Fibroblast of skin of right biceps (primary cell): ENCODE results near the gene ZNF205.
"Not testable (repeated sequence)": the region's sequence is repeated elsewhere in the genome, so short reads cannot be mapped to it uniquely, and the experiment has no call there.

Source experiments
- DNase-seq: peaks from one replicate; pipeline ENCODE4 v3.0.0-alpha.2; 2013

ZNF205 gene

DNA sequence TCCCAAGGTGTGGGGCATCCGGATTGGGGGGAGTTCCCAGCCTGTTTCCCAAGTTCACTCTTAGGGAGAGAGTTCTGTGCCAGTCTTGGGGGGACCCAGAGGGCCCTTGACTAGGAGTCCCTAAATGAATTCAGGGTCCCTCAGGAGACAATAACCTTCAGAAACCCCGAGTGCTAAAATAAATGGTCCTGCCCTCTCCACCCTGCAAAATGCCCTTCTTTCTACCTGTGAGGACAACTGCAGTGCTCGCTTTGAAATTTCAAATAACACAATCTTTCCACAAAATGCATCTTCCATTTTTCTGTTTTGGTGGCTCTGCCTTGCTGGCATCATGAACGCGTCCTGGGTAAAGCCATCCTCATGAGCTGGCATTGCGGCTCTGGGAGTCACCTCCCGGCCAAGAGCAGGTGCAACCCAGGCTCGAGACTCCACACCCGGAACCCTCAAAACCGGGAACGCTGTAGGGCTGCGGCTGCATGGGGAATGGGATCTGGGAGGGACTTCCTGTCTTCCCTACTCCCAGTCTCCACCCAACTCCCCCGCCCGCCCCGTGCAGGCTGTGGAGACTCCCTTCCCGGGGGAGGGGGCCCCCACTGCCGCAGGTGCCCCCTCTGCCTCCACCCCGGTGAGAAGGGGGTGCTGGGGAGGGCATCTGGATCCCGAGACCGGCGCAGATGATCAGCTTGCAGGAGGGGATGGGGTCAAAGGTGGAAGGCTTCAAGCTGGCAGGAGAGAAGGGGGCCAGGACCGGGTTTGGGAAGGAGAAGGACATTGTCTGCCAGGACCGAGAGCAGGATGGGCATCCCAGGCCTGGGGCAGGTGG is at the start of gene ZNF205:
ZNF205 (plus strand) TSS at position 529 of the 823 bp plus-strand sequence. CDS start 845 bp downstream, outside the sequence.
- DNase-seq = peak; percentile 77

DNA sequence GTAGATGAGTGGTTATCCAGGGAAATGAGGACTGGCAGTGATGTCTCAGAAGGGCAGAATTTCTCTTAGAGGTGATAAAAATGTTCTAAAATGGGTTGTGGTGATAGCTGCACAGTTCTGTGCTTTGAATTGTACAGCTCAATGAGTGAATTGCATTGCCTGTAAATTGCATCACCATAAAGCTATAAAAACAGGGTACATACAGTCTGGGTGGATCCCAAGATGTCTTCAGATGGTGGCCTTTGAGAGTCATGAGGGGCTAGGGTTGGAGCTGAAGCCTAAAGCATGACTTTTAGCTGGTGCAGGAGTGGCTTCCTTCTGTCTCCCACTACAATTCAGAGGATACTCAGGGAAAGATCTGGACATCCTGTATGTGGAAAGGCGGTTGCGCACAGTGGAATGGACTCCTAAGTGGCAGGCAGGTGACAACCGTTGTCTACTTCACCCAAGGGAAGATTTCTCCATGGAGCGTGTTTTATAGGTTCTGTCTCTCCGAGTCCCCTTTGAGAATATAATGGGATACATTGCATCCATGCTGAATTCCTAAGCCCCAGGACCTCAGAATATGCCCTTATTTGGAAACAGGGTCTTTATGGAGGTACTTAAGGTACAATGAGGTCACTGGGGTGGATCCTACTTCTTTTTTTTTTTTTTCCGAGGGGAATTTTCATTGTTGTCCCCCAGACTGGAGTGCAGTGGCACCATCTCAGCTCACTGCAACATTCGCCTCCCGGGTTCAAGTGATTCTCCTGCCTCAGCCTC is 48.6 kb upstream of the ZNF205 start:
- DNase-seq = no peak

DNA sequence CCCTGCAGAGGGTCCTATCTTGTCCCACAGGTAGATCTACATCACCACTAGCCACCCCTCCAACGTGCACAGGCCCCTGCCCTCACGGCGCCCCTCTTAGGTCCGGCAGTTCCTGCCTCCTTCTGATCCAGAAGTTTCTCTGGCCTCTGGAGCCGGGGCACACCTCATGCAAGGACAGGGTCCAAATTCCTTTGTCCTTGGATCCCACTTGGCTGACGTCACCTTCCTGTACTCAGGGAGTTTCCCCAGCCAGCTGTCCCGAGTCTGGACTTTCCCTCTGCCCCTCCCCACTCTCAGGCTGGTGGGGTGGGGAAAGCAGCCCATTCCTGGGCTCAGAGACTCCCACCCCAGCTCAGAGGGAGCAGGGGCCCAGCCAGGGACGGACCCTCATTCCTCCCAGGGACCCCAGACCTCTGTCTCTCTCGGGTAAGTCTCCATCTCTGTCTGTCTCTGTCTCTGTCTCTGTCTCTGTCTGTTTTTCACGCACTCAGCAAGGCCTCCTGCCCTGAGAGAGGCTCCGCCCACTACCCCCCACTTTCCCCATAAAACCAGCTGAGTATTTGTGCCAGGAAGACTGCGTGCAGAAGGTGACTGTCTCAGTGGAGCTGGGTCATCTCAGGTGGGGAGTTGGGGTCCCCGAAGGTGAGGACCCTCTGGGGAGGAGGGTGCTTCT is 47.2 kb upstream of the ZNF205 start, which contains the start of gene IL32:
IL32 (plus strand) TSS at position 572 of the 673 bp plus-strand sequence. CDS start 172 bp downstream, outside the sequence.
- DNase-seq = peak; percentile 70

DNA sequence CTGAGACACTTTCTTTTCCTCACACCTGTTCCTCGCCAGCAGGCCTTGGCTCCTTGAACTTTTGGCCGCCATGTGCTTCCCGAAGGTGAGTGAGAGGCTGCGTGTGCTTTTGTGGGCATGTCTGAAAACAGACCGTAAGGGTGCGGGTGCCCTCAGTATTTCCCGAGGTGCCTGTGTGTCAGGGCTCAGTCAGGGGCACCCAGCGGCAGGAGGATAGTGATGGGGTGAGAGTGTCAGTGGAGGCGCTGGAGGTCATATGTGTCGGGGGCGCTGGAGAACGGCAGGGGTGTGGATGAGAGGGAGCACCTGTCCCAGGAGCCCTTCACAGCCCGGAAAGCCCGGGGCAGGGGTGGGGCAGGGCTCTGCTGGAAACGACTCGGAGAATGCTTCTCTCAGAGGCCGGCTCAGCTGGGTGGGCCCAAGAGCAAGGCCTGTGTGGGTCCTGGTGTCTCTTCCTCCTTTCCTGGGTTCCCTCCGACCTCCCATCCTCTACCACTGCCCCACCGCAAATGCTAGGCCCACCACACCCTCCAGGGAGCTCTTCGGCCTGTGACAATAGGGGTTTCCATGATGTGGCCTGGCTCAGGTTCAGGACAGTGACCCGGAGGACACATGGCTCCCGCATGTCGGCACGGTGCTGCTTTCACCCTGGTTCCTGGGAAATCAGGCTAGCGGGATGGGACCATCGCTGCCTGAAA is 46.5 kb upstream of the ZNF205 start:
- DNase-seq = no peak

DNA sequence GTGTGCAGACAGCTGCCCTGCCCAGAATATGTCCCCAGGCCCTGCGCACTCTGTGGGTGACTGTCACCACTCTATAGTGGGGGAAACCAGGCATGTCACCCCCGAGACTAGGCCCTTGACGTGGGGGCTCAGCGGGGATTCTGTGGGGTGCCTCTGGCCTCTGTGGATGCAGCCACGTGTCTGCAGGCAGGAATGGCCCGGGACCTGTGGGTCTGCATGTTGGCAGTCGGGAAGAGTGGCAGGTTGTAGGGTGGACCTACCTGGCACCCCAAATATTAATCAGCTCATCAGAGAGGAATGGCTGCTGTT is 46.0 kb upstream of the ZNF205 start:
- DNase-seq = no peak

DNA sequence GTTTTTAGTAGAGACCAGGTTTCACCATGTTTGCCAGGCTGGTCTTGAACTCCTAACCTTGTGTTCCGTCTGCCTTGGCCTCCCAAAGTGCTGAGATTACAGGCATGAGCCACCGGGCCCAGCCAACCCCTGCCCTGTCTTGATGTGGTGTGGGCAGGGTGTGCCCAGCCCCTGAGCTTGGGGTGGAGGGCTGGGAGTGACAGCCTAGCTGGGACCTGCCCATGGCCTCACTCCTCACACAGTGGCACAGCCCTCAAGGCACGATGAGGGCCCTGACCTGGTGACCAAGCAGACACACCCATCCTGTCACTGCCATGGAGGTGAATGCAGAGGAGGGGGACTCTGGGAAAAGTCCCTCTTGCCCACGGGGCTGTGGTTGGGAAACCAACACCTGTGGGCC is 43.9 kb upstream of the ZNF205 start:
- DNase-seq = no peak

DNA sequence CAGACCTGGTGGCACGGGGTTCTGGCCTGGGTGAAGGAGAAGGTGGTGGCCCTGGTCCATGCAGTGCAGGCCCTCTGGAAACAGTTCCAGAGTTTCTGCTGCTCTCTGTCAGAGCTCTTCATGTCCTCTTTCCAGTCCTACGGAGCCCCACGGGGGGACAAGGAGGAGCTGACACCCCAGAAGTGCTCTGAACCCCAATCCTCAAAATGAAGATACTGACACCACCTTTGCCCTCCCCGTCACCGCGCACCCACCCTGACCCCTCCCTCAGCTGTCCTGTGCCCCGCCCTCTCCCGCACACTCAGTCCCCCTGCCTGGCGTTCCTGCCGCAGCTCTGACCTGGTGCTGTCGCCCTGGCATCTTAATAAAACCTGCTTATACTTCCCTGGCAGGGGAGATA is 43.2 kb upstream of the ZNF205 start:
- not testable (repeated sequence) for DNase-seq

DNA sequence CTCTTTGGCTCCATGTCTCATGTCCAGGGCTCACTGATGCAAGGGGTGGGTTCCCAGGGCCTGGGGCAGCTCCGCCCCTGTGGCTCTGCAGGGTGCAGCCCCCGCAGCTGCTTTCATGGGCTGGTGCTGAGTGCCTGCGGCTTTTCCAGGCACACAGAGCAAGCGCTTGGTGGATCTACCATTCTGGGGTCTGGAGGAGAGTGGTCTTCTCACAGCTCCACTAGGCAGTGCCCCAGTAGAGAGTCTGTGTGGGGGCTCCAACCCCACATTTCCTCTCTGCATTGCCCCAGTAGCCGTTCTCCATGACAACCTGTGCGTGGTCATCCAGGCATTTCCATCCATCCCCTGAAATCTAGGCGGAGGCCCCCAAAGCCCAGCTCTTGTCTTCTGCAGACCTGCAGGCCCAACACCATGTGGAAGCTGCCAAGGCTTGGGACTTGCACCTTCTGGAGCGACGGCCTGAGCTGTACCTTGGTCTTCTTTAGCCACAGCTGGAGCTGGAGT is 41.7 kb upstream of the ZNF205 start:
- DNase-seq = no peak

DNA sequence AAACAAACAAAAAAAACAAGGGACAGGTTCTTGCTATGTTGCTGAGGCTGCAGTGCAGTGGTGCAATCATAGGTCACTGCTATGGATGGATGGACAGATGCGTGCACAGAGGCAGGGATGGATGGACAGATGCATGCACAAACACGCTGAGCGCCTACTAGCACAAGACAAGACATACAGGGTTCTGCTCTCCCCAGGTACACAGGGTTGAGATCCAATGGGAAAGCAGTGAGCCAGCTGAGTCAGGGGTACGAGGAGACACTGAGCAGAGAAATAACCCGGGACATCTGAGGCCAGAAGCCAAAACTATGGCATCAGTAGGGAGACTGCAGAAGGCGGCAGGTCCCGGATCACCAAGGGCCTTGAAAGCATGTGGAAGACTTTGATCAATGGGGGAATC is 40.7 kb upstream of the ZNF205 start:
- no peak for DNase-seq

DNA sequence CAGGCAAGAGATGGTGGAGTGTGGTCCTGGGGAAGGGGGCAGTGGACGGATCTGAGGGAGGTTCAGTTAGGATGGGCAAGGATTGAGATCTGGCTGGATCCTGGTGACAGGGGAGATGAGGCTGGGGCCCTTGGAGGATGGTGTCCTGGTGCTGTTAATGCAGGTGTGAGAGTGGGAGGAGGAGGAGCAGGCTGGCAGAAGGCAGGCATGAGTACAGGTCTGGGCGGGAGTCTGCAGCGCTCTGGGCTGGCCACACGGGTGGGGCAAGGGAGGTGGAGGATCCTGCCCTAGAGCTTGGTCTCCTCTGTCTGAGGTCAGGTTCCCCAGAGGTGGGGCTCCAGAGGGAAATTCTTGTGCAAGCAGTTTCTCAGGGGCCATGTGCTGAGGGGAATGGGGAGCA is 40.2 kb upstream of the ZNF205 start:
- DNase-seq = not testable (repeated sequence)

DNA sequence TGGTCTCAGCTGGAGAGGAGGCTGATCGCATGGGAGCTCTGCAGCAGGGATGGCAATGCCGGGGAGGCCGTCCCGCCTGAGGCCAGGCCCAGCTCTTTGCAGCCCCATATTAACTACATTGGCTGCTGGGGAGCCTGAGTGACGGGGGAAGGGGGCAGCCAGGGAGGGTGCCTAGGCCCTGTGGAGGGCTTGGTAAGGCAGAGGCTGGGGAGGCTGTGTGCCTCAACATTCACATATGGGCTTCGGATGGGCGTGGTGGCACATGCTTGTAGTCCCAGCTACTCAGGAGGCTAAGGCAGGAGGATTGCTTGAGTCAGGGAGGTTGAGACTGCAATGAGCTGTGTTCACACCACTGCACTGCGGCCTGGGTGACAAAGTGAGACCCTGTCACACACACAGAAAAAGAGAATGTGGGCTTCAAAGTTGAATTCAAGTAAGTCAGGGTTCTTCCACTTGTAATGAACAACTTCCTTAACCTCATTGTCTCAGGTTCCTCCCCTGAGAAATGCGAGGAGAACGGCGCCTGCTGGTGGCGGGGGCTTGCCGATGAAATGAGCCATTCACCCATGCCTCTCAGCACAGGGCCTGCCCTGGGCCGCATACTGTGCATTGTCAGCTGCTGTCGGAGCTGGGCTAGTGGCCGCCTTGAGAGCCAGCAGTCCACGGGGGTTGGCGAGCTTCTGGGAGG is 39.7 kb upstream of the ZNF205 start:
- not testable (repeated sequence) for DNase-seq

DNA sequence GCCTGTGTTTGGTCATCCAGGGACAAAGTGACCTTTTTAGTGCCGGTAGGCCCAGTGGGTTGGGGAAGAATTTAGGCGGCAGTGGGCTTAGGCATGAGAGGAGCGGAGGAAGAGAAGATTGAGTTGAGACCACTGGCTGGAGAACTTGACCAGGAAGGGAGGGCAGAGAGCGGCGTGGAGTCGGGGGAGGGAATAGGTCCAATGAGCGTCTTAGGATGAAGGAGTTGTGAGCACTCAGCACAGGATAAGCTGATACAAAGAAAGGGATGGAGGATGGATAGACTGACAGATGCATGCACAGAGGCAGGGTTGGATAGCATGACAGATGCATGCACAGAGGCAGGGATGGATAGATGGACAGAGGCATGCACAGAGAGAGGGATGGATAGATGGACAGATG is 38.9 kb upstream of the ZNF205 start:
- no peak for DNase-seq

DNA sequence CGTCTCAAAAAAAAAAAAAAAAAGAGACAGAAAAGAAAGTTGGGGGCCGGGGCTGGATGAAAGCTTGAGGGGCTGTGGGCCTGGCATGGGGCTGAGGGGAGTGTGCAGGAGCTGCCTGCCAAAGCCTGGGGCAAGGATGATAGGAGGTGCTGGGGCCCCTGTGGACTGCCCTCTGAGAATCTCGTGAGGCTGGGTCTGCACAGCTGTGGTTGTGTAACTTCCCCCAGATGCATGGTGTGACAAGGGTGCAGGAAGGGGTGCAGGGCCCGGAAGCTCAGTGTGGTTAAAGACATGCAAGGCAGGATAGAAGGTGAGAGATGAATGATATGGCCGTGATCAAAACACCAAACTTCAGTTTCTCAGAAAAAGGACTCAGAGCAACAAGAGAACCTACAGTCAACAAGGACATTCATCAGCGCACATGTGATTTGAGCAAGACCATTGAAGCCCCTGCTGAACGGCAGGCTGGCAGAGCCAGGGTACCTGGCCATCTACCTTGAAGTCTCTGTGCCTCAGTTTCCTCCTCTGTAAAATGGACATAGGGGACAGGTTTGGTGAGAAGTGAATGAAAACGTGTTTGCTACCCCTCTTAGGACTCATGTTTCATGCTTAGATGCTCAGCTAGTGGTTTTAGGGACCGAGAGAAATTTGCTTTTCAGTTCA is 37.4 kb upstream of the ZNF205 start:
- DNase-seq = no peak

DNA sequence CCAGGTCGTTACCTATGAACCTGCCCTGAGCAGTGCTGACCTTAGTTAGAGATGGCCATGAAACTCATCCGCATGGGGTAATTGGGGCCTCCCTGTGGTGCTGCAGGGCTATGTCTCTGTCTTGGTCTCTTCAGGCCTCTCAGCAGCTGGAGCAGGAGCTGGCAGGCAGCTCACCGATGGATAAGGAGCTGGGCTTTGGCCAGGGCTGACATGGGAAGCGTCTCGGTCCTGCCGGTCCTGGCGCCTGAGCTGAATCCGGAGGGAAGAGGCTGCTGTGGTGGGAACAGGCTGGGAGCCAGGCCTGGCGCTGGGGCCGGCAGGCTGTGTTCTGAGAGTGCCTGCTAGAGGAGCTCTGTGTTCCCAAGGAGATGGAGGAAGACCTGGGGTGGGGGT is 36.9 kb upstream of the ZNF205 start:
- DNase-seq = no peak

DNA sequence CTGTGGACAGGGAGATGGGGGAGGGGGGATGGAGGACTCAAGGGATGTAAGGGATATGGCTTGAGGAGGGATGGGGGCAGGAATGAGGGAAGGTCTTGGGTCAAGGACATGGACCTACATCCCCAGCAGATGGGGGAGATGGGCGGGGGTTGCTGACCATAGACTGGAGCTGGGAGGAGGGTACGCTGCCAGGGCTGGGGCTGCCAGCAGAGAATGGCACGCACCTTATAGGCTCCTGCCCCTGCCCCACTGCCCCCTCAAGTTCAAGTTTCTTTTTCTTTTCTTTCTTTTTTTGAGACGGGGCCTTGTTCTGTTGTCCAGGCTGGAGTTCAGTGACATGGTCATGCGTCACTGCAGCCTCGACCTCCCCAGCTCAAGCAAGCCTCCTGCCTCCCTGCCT is 36.4 kb upstream of the ZNF205 start:
- DNase-seq = not testable (repeated sequence)

DNA sequence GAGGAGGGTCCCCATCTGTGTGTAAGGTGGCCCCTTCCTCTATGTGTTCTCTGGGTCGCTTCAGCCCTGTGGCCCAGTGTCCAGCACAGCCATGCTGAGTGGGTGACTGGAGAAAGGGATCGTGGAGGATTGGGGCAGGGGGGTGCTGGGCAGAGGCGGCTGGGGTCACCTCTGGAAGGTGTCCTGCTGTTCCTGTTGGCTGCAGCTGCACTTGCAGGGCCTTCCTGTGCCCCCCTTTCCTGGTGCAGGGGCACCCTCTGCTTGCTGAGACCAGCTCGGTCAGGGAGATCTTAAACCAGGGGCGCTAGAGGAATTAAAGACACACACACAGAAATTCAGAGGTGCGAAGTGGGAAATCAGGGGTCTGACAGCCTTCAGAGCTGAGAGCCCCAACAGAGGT is 35.8 kb upstream of the ZNF205 start:
- DNase-seq = no peak

DNA sequence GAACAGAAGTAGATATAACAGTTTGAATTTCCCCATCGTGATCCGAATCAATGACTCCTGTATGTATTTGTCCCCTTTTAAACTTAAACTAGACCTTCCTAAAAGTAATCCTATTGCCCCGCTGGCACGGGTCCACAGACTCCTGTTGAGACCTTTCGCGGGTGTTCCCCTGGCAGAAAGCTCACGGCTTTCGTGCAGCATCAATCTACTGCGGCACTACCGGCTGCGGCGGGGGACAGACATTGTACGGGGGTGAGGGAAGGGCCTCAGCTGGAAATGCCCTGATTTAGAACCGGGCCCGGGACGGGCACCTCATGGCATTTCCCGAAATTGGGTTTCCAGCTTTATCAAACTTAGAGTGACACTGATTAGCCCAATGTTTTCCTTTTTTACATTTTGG is 32.4 kb upstream of the ZNF205 start:
- no peak for DNase-seq

DNA sequence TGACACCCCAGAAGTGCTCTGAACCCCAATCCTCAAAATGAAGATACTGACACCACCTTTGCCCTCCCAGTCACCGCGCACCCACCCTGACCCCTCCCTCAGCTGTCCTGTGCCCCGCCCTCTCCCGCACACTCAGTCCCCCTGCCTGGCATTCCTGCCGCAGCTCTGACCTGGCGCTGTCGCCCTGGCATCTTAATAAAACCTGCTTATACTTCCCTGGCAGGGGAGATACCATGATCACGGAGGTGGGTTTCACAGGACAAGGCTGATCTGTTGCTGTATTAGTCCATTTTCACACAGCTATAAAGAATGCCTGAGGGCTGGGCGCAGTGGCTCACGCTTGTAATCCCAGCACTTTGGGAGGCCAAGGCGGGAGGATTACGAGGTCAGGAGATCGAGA is 30.4 kb upstream of the ZNF205 start:
- DNase-seq = not testable (repeated sequence)

DNA sequence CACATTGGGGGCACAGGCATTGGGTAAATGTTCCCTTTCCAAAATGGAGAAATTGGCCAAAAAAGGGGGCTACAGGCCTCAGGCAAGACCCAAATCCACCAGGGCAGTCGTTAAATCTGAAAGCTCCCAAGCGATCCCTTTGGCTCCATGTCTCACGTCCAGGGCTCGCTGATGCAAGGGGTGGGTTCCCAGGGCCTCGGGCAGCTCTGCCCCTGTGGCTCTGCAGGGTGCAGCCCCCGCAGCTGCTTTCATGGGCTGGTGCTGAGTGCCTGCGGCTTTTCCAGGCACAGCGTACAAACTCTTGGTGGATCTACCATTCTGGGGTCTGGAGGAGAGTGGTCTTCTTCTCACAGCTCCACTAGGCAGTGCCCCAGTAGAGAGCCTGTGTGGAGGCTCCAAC is 29.0 kb upstream of the ZNF205 start:
- not testable (repeated sequence) for DNase-seq

DNA sequence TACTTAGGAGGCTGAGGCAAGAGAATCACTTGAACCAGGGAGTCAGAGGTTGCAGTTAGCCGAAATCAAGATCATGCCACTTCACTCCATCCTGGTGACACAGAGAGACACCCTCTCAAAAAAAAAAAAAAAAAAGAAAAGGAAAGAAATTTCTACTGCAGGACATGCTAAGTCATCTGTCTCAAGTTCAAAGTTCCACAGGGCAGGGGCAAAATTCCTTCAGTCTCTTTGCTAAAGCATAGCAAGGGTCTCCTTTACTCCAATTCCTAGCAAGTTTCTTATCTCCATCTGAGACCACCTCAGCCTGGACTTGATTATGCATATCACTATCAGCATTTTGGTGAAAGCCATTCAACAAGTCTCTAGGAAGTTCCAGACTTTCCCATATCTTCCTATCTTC is 27.9 kb upstream of the ZNF205 start:
- no peak for DNase-seq

DNA sequence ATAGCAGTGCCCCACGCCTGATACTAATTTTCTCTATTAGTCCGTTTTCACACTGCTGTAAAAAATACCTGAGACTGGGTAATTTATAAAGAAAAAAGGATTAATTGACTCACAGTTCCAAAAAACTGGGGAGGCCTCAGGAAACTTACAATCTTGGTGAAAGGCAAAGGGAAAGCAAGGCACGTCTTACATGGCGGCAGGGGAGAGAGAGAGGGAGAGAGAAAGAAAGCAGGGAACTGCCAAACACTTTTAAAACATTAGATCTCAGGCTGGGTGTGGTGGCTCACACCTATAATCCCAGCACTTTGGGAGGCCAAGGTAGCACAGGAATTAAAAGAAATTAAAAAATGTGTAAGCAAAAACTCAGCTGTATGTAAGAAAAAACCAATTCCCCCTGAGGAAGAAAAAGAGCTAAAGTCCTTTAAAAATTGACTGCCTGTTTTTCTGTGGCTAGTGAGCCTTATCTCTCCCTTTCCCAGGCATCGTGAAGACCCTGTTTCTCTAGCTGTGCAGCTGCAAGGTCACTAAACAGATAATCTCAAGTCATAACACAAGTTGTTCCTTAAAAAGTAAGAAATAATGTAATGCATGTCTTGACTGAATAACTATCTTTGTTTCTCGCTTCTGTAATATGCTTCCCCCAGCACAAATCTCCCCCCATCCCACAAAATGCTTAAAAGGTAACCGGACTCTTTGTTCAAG is 27.3 kb upstream of the ZNF205 start:
- no peak for DNase-seq
